GM23338 (cell line): ENCODE results near the gene MROH7.

Experiments
- CREB1 ChIP-seq: fragments of 250-450 bp; sonication (Bioruptor Pico); IDR thresholded peaks from 2 replicates; pipeline ENCODE4 v1.5.0; 2020; ENCODE audit warnings: low read depth, mild to moderate bottlenecking, moderate library complexity
- EZH2 ChIP-seq: fragments of 200-600 bp; sonication (generic); IDR thresholded peaks from one replicate; pipeline ENCODE4 v1.8.0; 2017; ENCODE audit warnings: antibody characterized with exemption, mild to moderate bottlenecking, low read depth; ENCODE audit not compliant: unreplicated experiment
- EZH2phosphoT487 ChIP-seq: fragments of 200-600 bp; sonication (generic); IDR thresholded peaks from one replicate; pipeline ENCODE4 v1.8.1; 2018; ENCODE audit warnings: antibody characterized with exemption; ENCODE audit not compliant: unreplicated experiment
- JUNB ChIP-seq: IDR thresholded peaks from one replicate; pipeline ENCODE4 v1.6.1; 2016; ENCODE audit warnings: antibody characterized with exemption; ENCODE audit not compliant: unreplicated experiment
- NANOG ChIP-seq: IDR thresholded peaks from 2 replicates; pipeline ENCODE4 v1.6.1; 2016; ENCODE audit warnings: antibody characterized with exemption, borderline replicate concordance
- POLR2AphosphoS5 ChIP-seq: IDR thresholded peaks from 2 replicates; pipeline ENCODE4 v1.6.1; 2016; ENCODE audit warnings: antibody characterized with exemption, low read depth
- STAT1 ChIP-seq: IDR thresholded peaks from one replicate; pipeline ENCODE4 v1.6.1; 2016; ENCODE audit warnings: antibody characterized with exemption; ENCODE audit not compliant: unreplicated experiment
- ZNF331 ChIP-seq: fragments of 250-450 bp; sonication (Bioruptor Pico); IDR thresholded peaks from 2 replicates; pipeline ENCODE4 v1.5.0; 2020; ENCODE audit warnings: low read depth, mild to moderate bottlenecking, moderate library complexity
- TF ChIP-seq, protein P1 (sequence below), 2 experiments: fragments of 200-600 bp in 1 of 2; sonication (generic) in 1 of 2; conservative IDR thresholded peaks; 2 replicates each; pipeline versions ENCODE4 v1.5.1 to v1.6.1; 2016 to 2017; ENCODE audit warnings: antibody characterized with exemption in 2 of 2, low read depth in 2 of 2, mild to moderate bottlenecking in 2 of 2, moderate library complexity in 1 of 2
- TF ChIP-seq, protein P2 (sequence below): IDR thresholded peaks from one replicate; pipeline ENCODE4 v1.6.1; 2018; ENCODE audit warnings: antibody characterized with exemption; ENCODE audit not compliant: unreplicated experiment
- TF ChIP-seq, protein P3 (sequence below): IDR thresholded peaks from 2 replicates; pipeline ENCODE4 v1.6.1; 2016; ENCODE audit warnings: antibody characterized with exemption

DNA sequence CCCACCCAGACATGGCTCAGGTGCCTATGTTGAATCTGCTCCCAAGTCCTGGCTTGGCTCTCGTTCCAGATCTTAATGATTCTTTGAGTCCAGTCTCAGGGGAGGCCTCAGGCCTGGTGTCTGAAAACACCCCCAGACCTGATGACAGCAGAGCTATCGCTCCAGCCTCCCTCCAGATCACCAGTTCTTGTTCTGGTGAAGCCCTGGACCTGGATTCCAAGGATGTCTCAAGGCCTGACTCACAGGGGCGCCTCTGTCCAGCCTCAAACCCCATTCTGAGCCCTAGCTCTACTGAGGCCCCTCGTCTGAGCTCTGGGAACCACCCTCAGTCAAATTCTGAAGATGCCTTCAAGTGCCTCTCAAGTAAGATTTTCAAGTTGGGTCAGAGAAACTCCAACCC, 11.4 kb downstream of the MROH7 start:
- TF ChIP-seq, protein P1, sequence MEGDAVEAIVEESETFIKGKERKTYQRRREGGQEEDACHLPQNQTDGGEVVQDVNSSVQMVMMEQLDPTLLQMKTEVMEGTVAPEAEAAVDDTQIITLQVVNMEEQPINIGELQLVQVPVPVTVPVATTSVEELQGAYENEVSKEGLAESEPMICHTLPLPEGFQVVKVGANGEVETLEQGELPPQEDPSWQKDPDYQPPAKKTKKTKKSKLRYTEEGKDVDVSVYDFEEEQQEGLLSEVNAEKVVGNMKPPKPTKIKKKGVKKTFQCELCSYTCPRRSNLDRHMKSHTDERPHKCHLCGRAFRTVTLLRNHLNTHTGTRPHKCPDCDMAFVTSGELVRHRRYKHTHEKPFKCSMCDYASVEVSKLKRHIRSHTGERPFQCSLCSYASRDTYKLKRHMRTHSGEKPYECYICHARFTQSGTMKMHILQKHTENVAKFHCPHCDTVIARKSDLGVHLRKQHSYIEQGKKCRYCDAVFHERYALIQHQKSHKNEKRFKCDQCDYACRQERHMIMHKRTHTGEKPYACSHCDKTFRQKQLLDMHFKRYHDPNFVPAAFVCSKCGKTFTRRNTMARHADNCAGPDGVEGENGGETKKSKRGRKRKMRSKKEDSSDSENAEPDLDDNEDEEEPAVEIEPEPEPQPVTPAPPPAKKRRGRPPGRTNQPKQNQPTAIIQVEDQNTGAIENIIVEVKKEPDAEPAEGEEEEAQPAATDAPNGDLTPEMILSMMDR (conservative IDR thresholded peaks at IDR 0.05; ENCODE audit: low read depth in 2 of 2) = no peak
- TF ChIP-seq, protein P2, sequence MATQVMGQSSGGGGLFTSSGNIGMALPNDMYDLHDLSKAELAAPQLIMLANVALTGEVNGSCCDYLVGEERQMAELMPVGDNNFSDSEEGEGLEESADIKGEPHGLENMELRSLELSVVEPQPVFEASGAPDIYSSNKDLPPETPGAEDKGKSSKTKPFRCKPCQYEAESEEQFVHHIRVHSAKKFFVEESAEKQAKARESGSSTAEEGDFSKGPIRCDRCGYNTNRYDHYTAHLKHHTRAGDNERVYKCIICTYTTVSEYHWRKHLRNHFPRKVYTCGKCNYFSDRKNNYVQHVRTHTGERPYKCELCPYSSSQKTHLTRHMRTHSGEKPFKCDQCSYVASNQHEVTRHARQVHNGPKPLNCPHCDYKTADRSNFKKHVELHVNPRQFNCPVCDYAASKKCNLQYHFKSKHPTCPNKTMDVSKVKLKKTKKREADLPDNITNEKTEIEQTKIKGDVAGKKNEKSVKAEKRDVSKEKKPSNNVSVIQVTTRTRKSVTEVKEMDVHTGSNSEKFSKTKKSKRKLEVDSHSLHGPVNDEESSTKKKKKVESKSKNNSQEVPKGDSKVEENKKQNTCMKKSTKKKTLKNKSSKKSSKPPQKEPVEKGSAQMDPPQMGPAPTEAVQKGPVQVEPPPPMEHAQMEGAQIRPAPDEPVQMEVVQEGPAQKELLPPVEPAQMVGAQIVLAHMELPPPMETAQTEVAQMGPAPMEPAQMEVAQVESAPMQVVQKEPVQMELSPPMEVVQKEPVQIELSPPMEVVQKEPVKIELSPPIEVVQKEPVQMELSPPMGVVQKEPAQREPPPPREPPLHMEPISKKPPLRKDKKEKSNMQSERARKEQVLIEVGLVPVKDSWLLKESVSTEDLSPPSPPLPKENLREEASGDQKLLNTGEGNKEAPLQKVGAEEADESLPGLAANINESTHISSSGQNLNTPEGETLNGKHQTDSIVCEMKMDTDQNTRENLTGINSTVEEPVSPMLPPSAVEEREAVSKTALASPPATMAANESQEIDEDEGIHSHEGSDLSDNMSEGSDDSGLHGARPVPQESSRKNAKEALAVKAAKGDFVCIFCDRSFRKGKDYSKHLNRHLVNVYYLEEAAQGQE = no peak
- TF ChIP-seq EZH2 = no peak
- TF ChIP-seq CREB1 (CRISPR knock-in tag) = no peak
- TF ChIP-seq POLR2AphosphoS5 = no peak
- no peak for TF ChIP-seq EZH2phosphoT487
- TF ChIP-seq JUNB = no peak
- no peak for TF ChIP-seq ZNF331 (CRISPR knock-in tag)
- no peak for TF ChIP-seq NANOG
- TF ChIP-seq STAT1 = no peak
- TF ChIP-seq, protein P3, sequence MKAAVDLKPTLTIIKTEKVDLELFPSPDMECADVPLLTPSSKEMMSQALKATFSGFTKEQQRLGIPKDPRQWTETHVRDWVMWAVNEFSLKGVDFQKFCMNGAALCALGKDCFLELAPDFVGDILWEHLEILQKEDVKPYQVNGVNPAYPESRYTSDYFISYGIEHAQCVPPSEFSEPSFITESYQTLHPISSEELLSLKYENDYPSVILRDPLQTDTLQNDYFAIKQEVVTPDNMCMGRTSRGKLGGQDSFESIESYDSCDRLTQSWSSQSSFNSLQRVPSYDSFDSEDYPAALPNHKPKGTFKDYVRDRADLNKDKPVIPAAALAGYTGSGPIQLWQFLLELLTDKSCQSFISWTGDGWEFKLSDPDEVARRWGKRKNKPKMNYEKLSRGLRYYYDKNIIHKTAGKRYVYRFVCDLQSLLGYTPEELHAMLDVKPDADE = no peak
